PC-3 (cell line): Measurements from ENCODE around the gene AKAP6. TPM values are rescaled to one million over a fixed set of nuclear protein-coding genes. Genes with fewer than 3 reads are reported as not detected.

Source experiments
- ATAC-seq: fragments of 200-7000 bp; cut with Tn5 transposase; 2 replicates; pipeline ENCODE4 v1.9.1; 2020; ENCODE audit warnings: mild to moderate bottlenecking, moderate library complexity
- BruUV-seq: library from RNA; stranded (reverse); fragments of 400-500 nt; replicated peaks from 2 replicates; lab custom pipeline; 2021; lab: Mats Ljungman, UMichigan
- CTCF ChIA-PET: fragments of 300-600 bp; sonication (Branson Sonifier 250); formaldehyde crosslinking; loops from one replicate; lab custom pipeline; 2022; ENCODE audit warnings: antibody characterized with exemption; lab: Charles Lee
- POLR2A ChIA-PET: fragments of 300-600 bp; sonication (Branson Sonifier 250); formaldehyde crosslinking; loops from one replicate; lab custom pipeline; 2022; ENCODE audit warnings: antibody characterized with exemption; ENCODE audit not compliant: unreplicated experiment; lab: Charles Lee
- DNase-seq: peaks from one replicate; pipeline ENCODE4 v3.0.0-alpha.2; 2015
- H2AFZ ChIP-seq: fragments of 300-600 bp; sonication (generic); 2 replicates; pipeline ENCODE4 v1.6.0; 2016; ENCODE audit warnings: antibody characterized with exemption, low read length
- H3F3A ChIP-seq: fragments of 300-600 bp; sonication (generic); one replicate; pipeline ENCODE4 v1.6.0; 2017; ENCODE audit warnings: antibody characterized with exemption, low read length, control low read depth, mild to moderate bottlenecking; ENCODE audit not compliant: unreplicated experiment
- H3K27ac ChIP-seq: fragments of 300-600 bp; sonication (generic); 2 replicates; pipeline ENCODE4 v1.5.1; 2016; ENCODE audit warnings: mild to moderate bottlenecking, low read length
- H3K27me3 ChIP-seq: fragments of 300-600 bp; sonication (generic); 2 replicates; pipeline ENCODE4 v1.6.1; 2016; ENCODE audit warnings: low read length, mixed read lengths
- H3K36me3 ChIP-seq: fragments of 300-600 bp; sonication (generic); 2 replicates; pipeline ENCODE4 v1.6.1; 2016; ENCODE audit warnings: low read depth, mixed run types, low read length, mixed read lengths
- H3K4me1 ChIP-seq: fragments of 300-600 bp; sonication (generic); 2 replicates; pipeline ENCODE4 v1.5.1; 2016; ENCODE audit warnings: low read length; ENCODE audit not compliant: insufficient read depth
- H3K4me2 ChIP-seq: fragments of 300-600 bp; sonication (generic); 2 replicates; pipeline ENCODE4 v1.6.0; 2016; ENCODE audit warnings: low read length
- H3K4me3 ChIP-seq: fragments of 300-600 bp; sonication (generic); 2 replicates; pipeline ENCODE4 v1.5.1; 2016; ENCODE audit warnings: mild to moderate bottlenecking, low read length, mixed read lengths
- H3K79me2 ChIP-seq: fragments of 300-600 bp; sonication (generic); 2 replicates; pipeline ENCODE4 v1.6.1; 2017; ENCODE audit warnings: low read length, mixed read lengths
- H3K9ac ChIP-seq: fragments of 300-600 bp; sonication (generic); 2 replicates; pipeline ENCODE4 v1.6.0; 2016; ENCODE audit warnings: mild to moderate bottlenecking, low read length
- H3K9me2 ChIP-seq: fragments of 300-600 bp; sonication (generic); replicated peaks from 2 replicates; pipeline ENCODE4 v1.6.1; 2016; ENCODE audit warnings: mixed run types, low read length, mixed read lengths
- H3K9me3 ChIP-seq: fragments of 300-600 bp; sonication (generic); 2 replicates; pipeline ENCODE4 v1.6.1; 2016; ENCODE audit warnings: low read length, mixed read lengths
- H4K20me1 ChIP-seq: fragments of 300-600 bp; sonication (generic); 2 replicates; pipeline ENCODE4 v1.6.1; 2016; ENCODE audit warnings: low read length, mixed read lengths
- EZH2 ChIP-seq: fragments of 300-600 bp; sonication (generic); IDR thresholded peaks from one replicate; pipeline ENCODE4 v1.6.1; 2017; ENCODE audit warnings: antibody characterized with exemption, mild to moderate bottlenecking, low read length; ENCODE audit not compliant: unreplicated experiment
- EZH2phosphoT487 ChIP-seq: fragments of 300-600 bp; sonication (generic); IDR thresholded peaks from 2 replicates; pipeline ENCODE4 v1.6.1; 2018; ENCODE audit warnings: mild to moderate bottlenecking, antibody characterized with exemption, low read length, borderline replicate concordance
- intact Hi-C: fragments of 100-400 bp; cut with micrococcal nuclease; formaldehyde crosslinking; loops from 2 replicates; pipeline ENCODE4 v1.9.0; 2023
- total RNA-seq: library from RNA; depleted of rRNA; stranded (reverse); fragments of >200 nt; gene quantifications from 2 replicates; pipeline ENCODE4 v1.2.3, GENCODE V29; 2014
- TF ChIP-seq, protein P1 (sequence below): fragments of 300-600 bp; sonication (generic); conservative IDR thresholded peaks from 2 replicates; pipeline ENCODE4 v1.5.1; 2017; ENCODE audit warnings: antibody characterized with exemption, low read depth, mild to moderate bottlenecking, low read length

The AKAP6 gene
- total RNA-seq, 1 experiment from 2014 or later, result 1.5 TPM

DNA sequence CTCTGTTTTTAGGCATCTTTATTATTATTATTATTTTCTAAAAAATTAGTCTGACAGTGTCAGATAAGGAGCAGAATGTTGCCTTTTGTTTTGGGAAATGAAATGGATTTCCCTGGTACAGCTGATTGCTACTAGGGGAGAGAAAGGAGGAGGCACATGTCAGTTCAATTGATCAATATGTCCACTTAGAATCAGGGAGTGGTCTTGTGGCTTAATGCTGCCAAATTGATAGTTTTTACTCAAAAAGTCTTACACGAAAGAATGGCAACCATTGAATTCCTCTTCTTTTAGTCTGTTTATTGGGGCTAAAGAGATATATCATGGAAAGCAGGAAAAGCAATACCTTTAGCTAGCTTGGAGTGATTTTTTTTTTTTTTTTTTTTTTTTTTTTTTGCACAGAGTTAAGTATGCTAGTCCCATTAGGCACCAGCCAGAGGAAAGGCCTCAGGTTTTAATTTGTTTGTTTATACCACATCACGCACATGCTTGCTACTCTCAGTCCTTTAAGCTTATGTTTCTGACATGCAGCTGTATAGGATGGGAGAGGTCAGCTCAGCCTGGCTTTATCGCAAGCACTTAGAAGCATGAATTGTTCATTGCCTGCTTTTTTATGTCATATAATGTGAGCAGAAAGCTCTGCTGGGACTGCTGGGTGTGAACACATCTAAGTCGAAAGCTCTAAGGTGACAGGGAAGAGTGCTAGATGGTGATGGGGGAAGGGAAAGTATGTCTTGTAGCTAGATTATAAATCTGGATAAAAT lies 1.4 kb downstream of the AKAP6 start:
- BruUV-seq, result no TSS peak
- H3K4me2 ChIP-seq, result no peak overlapping the region
- H3K9me3 ChIP-seq, result no peaks in the 10 kb centered on the region
- no peak for TF ChIP-seq EZH2phosphoT487
- TF ChIP-seq EZH2, result no peak
- TF ChIP-seq, protein P1, sequence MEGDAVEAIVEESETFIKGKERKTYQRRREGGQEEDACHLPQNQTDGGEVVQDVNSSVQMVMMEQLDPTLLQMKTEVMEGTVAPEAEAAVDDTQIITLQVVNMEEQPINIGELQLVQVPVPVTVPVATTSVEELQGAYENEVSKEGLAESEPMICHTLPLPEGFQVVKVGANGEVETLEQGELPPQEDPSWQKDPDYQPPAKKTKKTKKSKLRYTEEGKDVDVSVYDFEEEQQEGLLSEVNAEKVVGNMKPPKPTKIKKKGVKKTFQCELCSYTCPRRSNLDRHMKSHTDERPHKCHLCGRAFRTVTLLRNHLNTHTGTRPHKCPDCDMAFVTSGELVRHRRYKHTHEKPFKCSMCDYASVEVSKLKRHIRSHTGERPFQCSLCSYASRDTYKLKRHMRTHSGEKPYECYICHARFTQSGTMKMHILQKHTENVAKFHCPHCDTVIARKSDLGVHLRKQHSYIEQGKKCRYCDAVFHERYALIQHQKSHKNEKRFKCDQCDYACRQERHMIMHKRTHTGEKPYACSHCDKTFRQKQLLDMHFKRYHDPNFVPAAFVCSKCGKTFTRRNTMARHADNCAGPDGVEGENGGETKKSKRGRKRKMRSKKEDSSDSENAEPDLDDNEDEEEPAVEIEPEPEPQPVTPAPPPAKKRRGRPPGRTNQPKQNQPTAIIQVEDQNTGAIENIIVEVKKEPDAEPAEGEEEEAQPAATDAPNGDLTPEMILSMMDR, result no peak
- ATAC-seq, result no peak
- no peak overlapping the region for H3K9ac ChIP-seq
- H4K20me1 ChIP-seq, result no peaks in the 10 kb centered on the region
- DNase-seq, result no peak
- no peak overlapping the region for H2AFZ ChIP-seq
- H3K27ac ChIP-seq, result no peak overlapping the region
- intact Hi-C loops, result no loop called here
- POLR2A ChIA-PET, result interaction anchor here (0.5 kb wide), 1 partner anchor 464 kb away, joined by 4 read pairs; no protein-coding TSS in a partner anchor
- H3F3A ChIP-seq, result no peaks in the 10 kb centered on the region
- no peak overlapping the region for H3K4me3 ChIP-seq
- H3K36me3 ChIP-seq, result no peaks in the 10 kb centered on the region
- peaks cover 14% of the 10 kb centered on the region for H3K4me1 ChIP-seq
- no peaks in the 10 kb centered on the region for H3K27me3 ChIP-seq
- no peaks in the 10 kb centered on the region for H3K9me2 ChIP-seq
- H3K79me2 ChIP-seq, result no peaks in the 10 kb centered on the region
- CTCF ChIA-PET, result interaction anchor here (0.9 kb wide), 1 partner anchor 74 kb away, joined by 3 read pairs; no protein-coding TSS in a partner anchor

DNA sequence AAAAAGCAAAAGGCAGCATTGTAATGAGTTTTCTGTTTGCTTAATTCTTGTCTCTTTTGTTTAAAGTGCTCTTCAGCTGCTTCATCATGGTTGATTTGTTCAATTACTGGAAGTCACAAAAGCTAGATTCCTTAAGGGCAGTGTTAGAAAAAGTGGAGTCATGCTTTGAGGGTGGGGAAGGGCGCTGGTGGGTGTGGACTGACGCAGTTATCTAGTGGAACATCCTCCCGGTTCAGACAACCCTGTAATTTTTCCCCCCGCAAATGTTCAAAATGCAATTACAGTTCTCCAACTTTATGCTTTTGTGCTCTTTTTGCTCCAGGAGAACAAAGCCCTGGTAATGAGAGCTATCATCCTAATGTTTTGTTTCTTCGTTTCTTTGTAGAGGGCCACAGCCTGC lies 2.1 kb downstream of the AKAP6 start:
- Histone ChIP-seq H4K20me1 (no peaks in the 10 kb centered on the region), H2AFZ (no peak overlapping the region), H3K9ac (no peak overlapping the region), H3K4me2 (no peak overlapping the region), H3K79me2 (no peaks in the 10 kb centered on the region), H3K4me1 (peaks cover 14% of the 10 kb centered on the region), H3K27ac (no peak overlapping the region), H3K9me3 (no peaks in the 10 kb centered on the region), H3F3A (no peaks in the 10 kb centered on the region), H3K9me2 (no peaks in the 10 kb centered on the region), H3K4me3 (no peak overlapping the region), H3K27me3 (no peaks in the 10 kb centered on the region), H3K36me3 (no peaks in the 10 kb centered on the region)
- intact Hi-C loops, result no loop called here
- ATAC-seq, result no peak
- ChIA-PET POLR2A (interaction anchor here (0.5 kb wide), 1 partner anchor 465 kb away, joined by 4 read pairs; no protein-coding TSS in a partner anchor), CTCF (no interaction called here)
- BruUV-seq, result no TSS peak
- TF ChIP-seq, protein P1, result no peak
- DNase-seq, result no peak
